HEK293 (cell line): ENCODE measurements around the gene FOXP3.

Source experiments
- CTCF ChIA-PET: fragments of 350-600 bp; formaldehyde crosslinking; extraction: SDS; loops from one replicate; lab custom pipeline; 2021; ENCODE audit warnings: antibody characterized with exemption; lab: Yijun Ruan, JAX
- POLR2A ChIA-PET: fragments of 300-600 bp; formaldehyde crosslinking; extraction: SDS; loops from one replicate; lab custom pipeline; 2020; ENCODE audit warnings: antibody characterized with exemption, inconsistent platforms; lab: Yijun Ruan, JAX
- H3K27ac ChIP-seq: fragments of 200-500 bp; sonication (Bioruptor generic); 2 replicates; pipeline ENCODE4 v1.5.1; 2014; ENCODE audit warnings: low read depth, low read length, control low read depth, inconsistent platforms; ENCODE audit errors: extremely low read depth
- H3K36me3 ChIP-seq, 2 experiments: fragments of 200-500 bp in 1 of 2; sonication (Bioruptor generic) in 1 of 2; 1 replicate in 1 of 2; 2 replicates in 1 of 2; pipeline ENCODE4 v1.5.1; 2014 to 2017; ENCODE audit warnings: inconsistent platforms in 2 of 2, low read length in 2 of 2; ENCODE audit not compliant: control insufficient read depth in 2 of 2, insufficient read depth in 1 of 2
- H3K4me1 ChIP-seq: fragments of 200-500 bp; sonication (Bioruptor generic); 2 replicates; pipeline ENCODE4 v1.5.1; 2014; ENCODE audit warnings: mild to moderate bottlenecking, low read length, inconsistent platforms; ENCODE audit not compliant: control insufficient read depth, insufficient read depth
- H3K4me3 ChIP-seq: 2 replicates; pipeline ENCODE4 v1.5.1; 2011; ENCODE audit warnings: low read depth, mild to moderate bottlenecking, control low read depth, low read length, moderate library complexity
- H3K9me3 ChIP-seq: fragments of 200-500 bp; sonication (Bioruptor generic); 2 replicates; pipeline ENCODE4 v1.5.1; 2014; ENCODE audit warnings: low read depth, low read length, inconsistent platforms; ENCODE audit not compliant: control insufficient read depth, insufficient read depth
- GFI1B ChIP-seq: fragments of 450-650 bp; formaldehyde crosslinking; IDR thresholded peaks from 2 replicates; pipeline ENCODE4 v1.5.1; 2016; ENCODE audit warnings: missing biosample characterization, missing genetic modification characterization
- HOXA7 ChIP-seq: sonication (generic); formaldehyde crosslinking; IDR thresholded peaks from 2 replicates; pipeline ENCODE4 v1.8.1; 2022; ENCODE audit warnings: missing genetic modification reagents, borderline replicate concordance
- KLF9 ChIP-seq: fragments of 450-650 bp; formaldehyde crosslinking; IDR thresholded peaks from 2 replicates; pipeline ENCODE4 v1.5.1; 2016; ENCODE audit warnings: missing biosample characterization, missing genetic modification characterization, low read depth
- SCRT1 ChIP-seq: fragments of 450-650 bp; formaldehyde crosslinking; IDR thresholded peaks from 2 replicates; pipeline ENCODE4 v1.5.1; 2016; ENCODE audit warnings: missing biosample characterization, missing genetic modification characterization, borderline replicate concordance
- YY1 ChIP-seq: fragments of 450-650 bp; formaldehyde crosslinking; IDR thresholded peaks from 2 replicates; pipeline ENCODE4 v1.5.1; 2018; ENCODE audit warnings: missing biosample characterization, missing genetic modification characterization
- YY2 ChIP-seq: fragments of 450-650 bp; formaldehyde crosslinking; IDR thresholded peaks from 2 replicates; pipeline ENCODE4 v1.5.1; 2016; ENCODE audit warnings: missing biosample characterization, missing genetic modification characterization
- ZFHX2 ChIP-seq: fragments of 450-650 bp; formaldehyde crosslinking; conservative IDR thresholded peaks from 2 replicates; pipeline ENCODE4 v1.5.1; 2016; ENCODE audit warnings: missing biosample characterization, missing genetic modification characterization
- ZNF121 ChIP-seq: fragments of 450-650 bp; formaldehyde crosslinking; IDR thresholded peaks from 2 replicates; pipeline ENCODE4 v1.5.1; 2016; ENCODE audit warnings: missing biosample characterization, missing genetic modification characterization
- ZNF426 ChIP-seq: fragments of 450-650 bp; formaldehyde crosslinking; IDR thresholded peaks from 2 replicates; pipeline ENCODE4 v1.5.1; 2017; ENCODE audit warnings: missing biosample characterization, missing genetic modification characterization, mild to moderate bottlenecking, inconsistent platforms, moderate library complexity
- ZNF600 ChIP-seq: fragments of 450-650 bp; formaldehyde crosslinking; IDR thresholded peaks from 2 replicates; pipeline ENCODE4 v1.5.1; 2016; ENCODE audit warnings: missing biosample characterization, missing genetic modification characterization
- ZNF610 ChIP-seq: fragments of 450-650 bp; formaldehyde crosslinking; IDR thresholded peaks from 2 replicates; pipeline ENCODE4 v1.5.1; 2016; ENCODE audit warnings: missing biosample characterization, missing genetic modification characterization, borderline replicate concordance
- ZNF623 ChIP-seq: fragments of 450-650 bp; formaldehyde crosslinking; IDR thresholded peaks from 2 replicates; pipeline ENCODE4 v1.5.1; 2016; ENCODE audit warnings: missing biosample characterization, missing genetic modification characterization
- ZNF707 ChIP-seq: fragments of 450-650 bp; formaldehyde crosslinking; IDR thresholded peaks from 2 replicates; pipeline ENCODE4 v1.5.1; 2016; ENCODE audit warnings: missing biosample characterization, missing genetic modification characterization
- ZNF785 ChIP-seq: fragments of 450-650 bp; formaldehyde crosslinking; IDR thresholded peaks from 2 replicates; pipeline ENCODE4 v1.5.1; 2016; ENCODE audit warnings: missing biosample characterization, missing genetic modification characterization
- TF ChIP-seq, protein P1 (sequence below): fragments of 450-650 bp; formaldehyde crosslinking; IDR thresholded peaks from 2 replicates; pipeline ENCODE4 v1.5.1; 2017; ENCODE audit warnings: missing biosample characterization, missing genetic modification characterization
- TF ChIP-seq, protein P2 (sequence below): fragments of 450-650 bp; formaldehyde crosslinking; IDR thresholded peaks from 2 replicates; pipeline ENCODE4 v1.5.1; 2016; ENCODE audit warnings: missing biosample characterization, missing genetic modification characterization
- TF ChIP-seq, protein P3 (sequence below): fragments of 450-650 bp; formaldehyde crosslinking; IDR thresholded peaks from 2 replicates; pipeline ENCODE4 v1.5.1; 2017; ENCODE audit warnings: missing biosample characterization, missing genetic modification characterization
- TF ChIP-seq, protein P4 (sequence below): fragments of 450-650 bp; IDR thresholded peaks from 2 replicates; pipeline ENCODE4 v1.5.1; 2018; ENCODE audit warnings: missing biosample characterization, missing genetic modification characterization
- TF ChIP-seq, protein P5 (sequence below): sonication (generic); formaldehyde crosslinking; IDR thresholded peaks from 2 replicates; pipeline ENCODE4 v1.8.1; 2022; ENCODE audit warnings: mild to moderate bottlenecking, moderate library complexity, missing genetic modification reagents

Gene FOXP3

DNA sequence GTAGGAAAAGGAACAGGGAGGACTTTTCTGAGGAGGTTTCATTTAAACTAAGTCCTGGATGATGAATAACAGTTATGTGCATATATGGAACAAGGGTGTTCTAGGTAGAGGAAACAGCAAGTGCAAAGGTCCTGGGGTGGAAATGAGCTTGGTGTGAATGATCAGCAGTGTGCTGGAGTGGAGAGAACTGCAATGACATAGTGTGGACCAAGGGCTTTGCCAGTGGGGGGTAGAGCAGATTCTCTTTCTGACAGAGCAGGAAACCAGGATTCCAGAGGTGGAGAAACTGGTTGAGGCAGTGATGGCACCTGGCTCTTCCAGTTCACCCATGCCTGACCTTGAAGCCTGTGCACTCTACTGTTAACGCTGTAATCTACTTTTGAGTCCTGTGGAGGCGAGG is 6.8 kb upstream of the FOXP3 start:
- ChIA-PET POLR2A (interaction anchor here (1.0 kb wide), 1 partner anchor 80 kb away, joined by 3 read pairs; no protein-coding TSS in a partner anchor), CTCF (interaction anchor here (0.6 kb wide), 1 partner anchor 21 kb away, joined by 3 read pairs; no protein-coding TSS in a partner anchor)
- Histone ChIP-seq H3K4me1 (no peaks in the 10 kb centered on the region; the same call in 1 of the 2 replicates), H3K9me3 (no peaks in the 10 kb centered on the region), H3K4me3 (no peak overlapping the region), H3K27ac (no peak overlapping the region), H3K36me3 (peaks cover 0 to 3% of the 10 kb centered on the region in 2 experiments; a peak in 1 of 3 replicates)
- TF ChIP-seq ZNF623 (tag by site-specific recombination), result peak; percentile 98
- TF ChIP-seq, protein P1, sequence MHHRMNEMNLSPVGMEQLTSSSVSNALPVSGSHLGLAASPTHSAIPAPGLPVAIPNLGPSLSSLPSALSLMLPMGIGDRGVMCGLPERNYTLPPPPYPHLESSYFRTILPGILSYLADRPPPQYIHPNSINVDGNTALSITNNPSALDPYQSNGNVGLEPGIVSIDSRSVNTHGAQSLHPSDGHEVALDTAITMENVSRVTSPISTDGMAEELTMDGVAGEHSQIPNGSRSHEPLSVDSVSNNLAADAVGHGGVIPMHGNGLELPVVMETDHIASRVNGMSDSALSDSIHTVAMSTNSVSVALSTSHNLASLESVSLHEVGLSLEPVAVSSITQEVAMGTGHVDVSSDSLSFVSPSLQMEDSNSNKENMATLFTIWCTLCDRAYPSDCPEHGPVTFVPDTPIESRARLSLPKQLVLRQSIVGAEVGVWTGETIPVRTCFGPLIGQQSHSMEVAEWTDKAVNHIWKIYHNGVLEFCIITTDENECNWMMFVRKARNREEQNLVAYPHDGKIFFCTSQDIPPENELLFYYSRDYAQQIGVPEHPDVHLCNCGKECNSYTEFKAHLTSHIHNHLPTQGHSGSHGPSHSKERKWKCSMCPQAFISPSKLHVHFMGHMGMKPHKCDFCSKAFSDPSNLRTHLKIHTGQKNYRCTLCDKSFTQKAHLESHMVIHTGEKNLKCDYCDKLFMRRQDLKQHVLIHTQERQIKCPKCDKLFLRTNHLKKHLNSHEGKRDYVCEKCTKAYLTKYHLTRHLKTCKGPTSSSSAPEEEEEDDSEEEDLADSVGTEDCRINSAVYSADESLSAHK, result no peak

DNA sequence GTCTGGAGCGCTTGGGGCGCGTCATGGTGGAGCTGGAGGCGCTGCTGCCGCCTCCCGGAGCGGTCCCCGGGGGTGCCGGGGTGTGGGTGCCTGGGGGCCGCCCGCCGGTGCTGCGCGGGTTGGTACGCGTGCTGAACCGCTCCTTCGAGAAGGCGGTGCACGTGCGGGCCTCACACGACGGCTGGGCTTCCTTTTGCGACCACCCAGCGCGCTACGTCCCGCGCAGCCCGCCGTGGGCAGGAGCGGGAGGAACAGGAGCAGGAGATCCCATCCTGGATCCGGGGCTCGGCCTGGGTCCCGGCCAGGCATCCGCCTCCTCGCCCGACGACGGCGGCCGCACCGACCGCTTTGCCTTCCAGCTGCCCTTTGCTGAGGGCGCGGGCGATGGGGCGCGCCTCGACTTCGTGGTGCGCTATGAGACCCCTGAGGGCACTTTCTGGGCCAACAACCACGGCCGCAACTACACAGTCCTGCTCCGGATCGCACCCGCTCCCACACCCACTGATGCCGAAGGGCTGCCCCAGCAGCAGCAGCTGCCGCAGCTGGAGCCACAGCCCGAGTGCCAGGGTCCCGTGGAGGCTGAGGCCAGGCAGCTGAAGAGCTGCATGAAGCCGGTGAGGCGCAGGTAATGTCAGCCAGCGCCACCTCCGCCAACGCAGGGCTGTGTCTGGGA is 5.9 kb upstream of the FOXP3 start:
- peak overlapping the region; percentile 62 for H3K4me3 ChIP-seq
- 0 out of 2 replicates have a peak, but pooled peaks have one; percentile 1 for TF ChIP-seq YY1 (tag by site-specific recombination)
- no peak for TF ChIP-seq KLF9 (tag by site-specific recombination)
- TF ChIP-seq, protein P2, sequence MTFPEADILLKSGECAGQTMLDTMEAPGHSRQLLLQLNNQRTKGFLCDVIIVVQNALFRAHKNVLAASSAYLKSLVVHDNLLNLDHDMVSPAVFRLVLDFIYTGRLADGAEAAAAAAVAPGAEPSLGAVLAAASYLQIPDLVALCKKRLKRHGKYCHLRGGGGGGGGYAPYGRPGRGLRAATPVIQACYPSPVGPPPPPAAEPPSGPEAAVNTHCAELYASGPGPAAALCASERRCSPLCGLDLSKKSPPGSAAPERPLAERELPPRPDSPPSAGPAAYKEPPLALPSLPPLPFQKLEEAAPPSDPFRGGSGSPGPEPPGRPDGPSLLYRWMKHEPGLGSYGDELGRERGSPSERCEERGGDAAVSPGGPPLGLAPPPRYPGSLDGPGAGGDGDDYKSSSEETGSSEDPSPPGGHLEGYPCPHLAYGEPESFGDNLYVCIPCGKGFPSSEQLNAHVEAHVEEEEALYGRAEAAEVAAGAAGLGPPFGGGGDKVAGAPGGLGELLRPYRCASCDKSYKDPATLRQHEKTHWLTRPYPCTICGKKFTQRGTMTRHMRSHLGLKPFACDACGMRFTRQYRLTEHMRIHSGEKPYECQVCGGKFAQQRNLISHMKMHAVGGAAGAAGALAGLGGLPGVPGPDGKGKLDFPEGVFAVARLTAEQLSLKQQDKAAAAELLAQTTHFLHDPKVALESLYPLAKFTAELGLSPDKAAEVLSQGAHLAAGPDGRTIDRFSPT, result no peak
- peak; percentile 16; the same call in 1 of the 2 replicates for TF ChIP-seq ZNF600 (tag by site-specific recombination)
- 0 out of 2 replicates have a peak, but pooled peaks have one; percentile 3 for TF ChIP-seq ZNF785 (tag by site-specific recombination)
- TF ChIP-seq, protein P3, sequence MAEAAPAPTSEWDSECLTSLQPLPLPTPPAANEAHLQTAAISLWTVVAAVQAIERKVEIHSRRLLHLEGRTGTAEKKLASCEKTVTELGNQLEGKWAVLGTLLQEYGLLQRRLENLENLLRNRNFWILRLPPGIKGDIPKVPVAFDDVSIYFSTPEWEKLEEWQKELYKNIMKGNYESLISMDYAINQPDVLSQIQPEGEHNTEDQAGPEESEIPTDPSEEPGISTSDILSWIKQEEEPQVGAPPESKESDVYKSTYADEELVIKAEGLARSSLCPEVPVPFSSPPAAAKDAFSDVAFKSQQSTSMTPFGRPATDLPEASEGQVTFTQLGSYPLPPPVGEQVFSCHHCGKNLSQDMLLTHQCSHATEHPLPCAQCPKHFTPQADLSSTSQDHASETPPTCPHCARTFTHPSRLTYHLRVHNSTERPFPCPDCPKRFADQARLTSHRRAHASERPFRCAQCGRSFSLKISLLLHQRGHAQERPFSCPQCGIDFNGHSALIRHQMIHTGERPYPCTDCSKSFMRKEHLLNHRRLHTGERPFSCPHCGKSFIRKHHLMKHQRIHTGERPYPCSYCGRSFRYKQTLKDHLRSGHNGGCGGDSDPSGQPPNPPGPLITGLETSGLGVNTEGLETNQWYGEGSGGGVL (tag by site-specific recombination), result 0 out of 2 replicates have a peak, but pooled peaks have one; percentile 6
- 0 out of 2 replicates have a peak, but pooled peaks have one; percentile 10 for TF ChIP-seq ZFHX2 (tag by site-specific recombination)
- peaks cover 0 to 3% of the 10 kb centered on the region in 2 experiments; a peak in 1 of 3 replicates for H3K36me3 ChIP-seq
- CTCF ChIA-PET, result interaction anchor here (0.5 kb wide), 1 partner anchor 107 kb away, joined by 5 read pairs; no protein-coding TSS in a partner anchor
- H3K9me3 ChIP-seq, result no peaks in the 10 kb centered on the region
- POLR2A ChIA-PET, result no interaction called here
- H3K27ac ChIP-seq, result peak overlapping the region; percentile 87
- H3K4me1 ChIP-seq, result no peaks in the 10 kb centered on the region; the same call in 1 of the 2 replicates

DNA sequence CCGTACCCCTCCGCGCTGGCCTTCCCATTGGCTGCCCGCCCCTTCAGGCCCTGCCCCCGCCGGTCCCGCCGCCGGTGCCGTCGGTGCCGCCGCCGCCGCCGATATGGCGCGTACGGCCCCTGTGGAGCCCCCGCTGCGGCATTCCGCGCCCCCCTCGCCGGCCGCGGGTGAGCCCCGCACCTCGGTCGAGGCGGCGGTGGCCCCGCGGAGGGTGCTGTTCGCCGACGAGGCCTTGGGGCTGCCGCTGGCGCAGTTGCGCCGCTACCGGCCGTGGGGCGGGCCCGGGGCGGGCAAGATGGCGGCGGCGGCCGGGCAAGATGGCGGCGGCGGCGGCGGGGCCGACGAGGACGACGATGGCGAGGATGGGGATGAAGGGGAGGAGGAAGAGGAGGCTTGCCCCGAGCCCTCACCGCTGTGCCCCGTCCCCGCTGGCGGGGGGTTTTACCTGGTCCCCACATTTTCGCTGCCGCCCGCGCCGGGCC is 5.3 kb upstream of the FOXP3 start, which contains the start of gene PPP1R3F:
TSS of gene PPP1R3F (plus strand) at position 27 of the 482 bp plus-strand sequence. CDS start at position 104, 77 bp downstream.
- ChIA-PET POLR2A (interaction anchor here (0.8 to 2.2 kb wide), 8 partner anchors 11 to 533 kb away, joined by 4 to 31 read pairs (median 6); no protein-coding TSS in a partner anchor), CTCF (no interaction called here)
- Histone ChIP-seq H3K4me3 (peak within 1 kb of the TSS; percentile 73), H3K9me3 (no peaks in the 10 kb centered on the region), H3K27ac (peak within 1 kb of the TSS; percentile 87), H3K36me3 (peaks cover 0 to 3% of the 10 kb centered on the region in 2 experiments; a peak in 1 of 3 replicates), H3K4me1 (no peaks in the 10 kb centered on the region; the same call in 1 of the 2 replicates)
- no peak for TF ChIP-seq ZNF707 (tag by site-specific recombination)
- no peak for TF ChIP-seq ZNF121
- no peak for TF ChIP-seq ZNF426
- TF ChIP-seq HOXA7, result no peak
- TF ChIP-seq SCRT1, result no peak
- TF ChIP-seq YY2, result 0 out of 2 replicates have a peak, but pooled peaks have one; percentile 49
- TF ChIP-seq, protein P4, sequence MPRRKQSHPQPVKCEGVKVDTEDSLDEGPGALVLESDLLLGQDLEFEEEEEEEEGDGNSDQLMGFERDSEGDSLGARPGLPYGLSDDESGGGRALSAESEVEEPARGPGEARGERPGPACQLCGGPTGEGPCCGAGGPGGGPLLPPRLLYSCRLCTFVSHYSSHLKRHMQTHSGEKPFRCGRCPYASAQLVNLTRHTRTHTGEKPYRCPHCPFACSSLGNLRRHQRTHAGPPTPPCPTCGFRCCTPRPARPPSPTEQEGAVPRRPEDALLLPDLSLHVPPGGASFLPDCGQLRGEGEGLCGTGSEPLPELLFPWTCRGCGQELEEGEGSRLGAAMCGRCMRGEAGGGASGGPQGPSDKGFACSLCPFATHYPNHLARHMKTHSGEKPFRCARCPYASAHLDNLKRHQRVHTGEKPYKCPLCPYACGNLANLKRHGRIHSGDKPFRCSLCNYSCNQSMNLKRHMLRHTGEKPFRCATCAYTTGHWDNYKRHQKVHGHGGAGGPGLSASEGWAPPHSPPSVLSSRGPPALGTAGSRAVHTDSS, result peak; percentile 89
- no peak for TF ChIP-seq GFI1B (tag by site-specific recombination)
- TF ChIP-seq, protein P5, sequence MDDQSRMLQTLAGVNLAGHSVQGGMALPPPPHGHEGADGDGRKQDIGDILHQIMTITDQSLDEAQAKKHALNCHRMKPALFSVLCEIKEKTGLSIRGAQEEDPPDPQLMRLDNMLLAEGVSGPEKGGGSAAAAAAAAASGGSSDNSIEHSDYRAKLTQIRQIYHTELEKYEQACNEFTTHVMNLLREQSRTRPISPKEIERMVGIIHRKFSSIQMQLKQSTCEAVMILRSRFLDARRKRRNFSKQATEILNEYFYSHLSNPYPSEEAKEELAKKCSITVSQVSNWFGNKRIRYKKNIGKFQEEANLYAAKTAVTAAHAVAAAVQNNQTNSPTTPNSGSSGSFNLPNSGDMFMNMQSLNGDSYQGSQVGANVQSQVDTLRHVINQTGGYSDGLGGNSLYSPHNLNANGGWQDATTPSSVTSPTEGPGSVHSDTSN, result 0 out of 2 replicates have a peak, but pooled peaks have one; percentile 31
- TF ChIP-seq ZNF610 (tag by site-specific recombination), result no peak
